GM12864 (cell line): Measurements from ENCODE around the gene SLC12A8.

Source experiments
- DNase-seq: peaks from one replicate; pipeline ENCODE4 v3.0.0-alpha.2; 2011; ENCODE audit warnings: low read depth
- H3K4me3 ChIP-seq: 2 replicates; pipeline ENCODE4 v1.5.1; 2011; ENCODE audit warnings: mild to moderate bottlenecking, low read depth, low read length, control low read depth
- TF ChIP-seq, protein P1 (sequence below): IDR thresholded peaks from 2 replicates; pipeline ENCODE4 v1.5.1; 2011; ENCODE audit warnings: low read depth, mild to moderate bottlenecking, moderate library complexity, low read length, control low read depth, inconsistent platforms; ENCODE audit errors: missing control alignments

Gene SLC12A8

DNA sequence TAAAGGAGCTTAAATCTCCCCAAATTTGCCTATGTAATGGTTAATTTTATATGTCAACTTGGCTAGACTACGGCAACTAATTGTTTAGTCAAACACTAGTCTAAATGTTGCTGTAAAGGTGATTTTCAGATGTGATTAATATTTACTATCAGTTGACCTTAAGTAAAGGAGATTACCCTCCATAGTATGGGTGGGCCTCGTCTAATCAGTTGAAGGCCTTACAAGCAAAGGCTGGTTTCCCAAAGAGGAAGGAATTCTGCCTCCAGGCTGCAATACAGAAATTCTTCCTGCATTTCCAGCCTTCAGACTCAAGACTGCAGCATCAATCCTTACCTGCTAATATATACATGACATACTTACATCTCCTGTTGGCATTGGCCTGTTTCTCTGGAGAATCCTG lies 23.6 kb downstream of the SLC12A8 start:
- H3K4me3 ChIP-seq, result no peak overlapping the region
- TF ChIP-seq, protein P1, sequence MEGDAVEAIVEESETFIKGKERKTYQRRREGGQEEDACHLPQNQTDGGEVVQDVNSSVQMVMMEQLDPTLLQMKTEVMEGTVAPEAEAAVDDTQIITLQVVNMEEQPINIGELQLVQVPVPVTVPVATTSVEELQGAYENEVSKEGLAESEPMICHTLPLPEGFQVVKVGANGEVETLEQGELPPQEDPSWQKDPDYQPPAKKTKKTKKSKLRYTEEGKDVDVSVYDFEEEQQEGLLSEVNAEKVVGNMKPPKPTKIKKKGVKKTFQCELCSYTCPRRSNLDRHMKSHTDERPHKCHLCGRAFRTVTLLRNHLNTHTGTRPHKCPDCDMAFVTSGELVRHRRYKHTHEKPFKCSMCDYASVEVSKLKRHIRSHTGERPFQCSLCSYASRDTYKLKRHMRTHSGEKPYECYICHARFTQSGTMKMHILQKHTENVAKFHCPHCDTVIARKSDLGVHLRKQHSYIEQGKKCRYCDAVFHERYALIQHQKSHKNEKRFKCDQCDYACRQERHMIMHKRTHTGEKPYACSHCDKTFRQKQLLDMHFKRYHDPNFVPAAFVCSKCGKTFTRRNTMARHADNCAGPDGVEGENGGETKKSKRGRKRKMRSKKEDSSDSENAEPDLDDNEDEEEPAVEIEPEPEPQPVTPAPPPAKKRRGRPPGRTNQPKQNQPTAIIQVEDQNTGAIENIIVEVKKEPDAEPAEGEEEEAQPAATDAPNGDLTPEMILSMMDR, result no peak
- DNase-seq, result no peak

DNA sequence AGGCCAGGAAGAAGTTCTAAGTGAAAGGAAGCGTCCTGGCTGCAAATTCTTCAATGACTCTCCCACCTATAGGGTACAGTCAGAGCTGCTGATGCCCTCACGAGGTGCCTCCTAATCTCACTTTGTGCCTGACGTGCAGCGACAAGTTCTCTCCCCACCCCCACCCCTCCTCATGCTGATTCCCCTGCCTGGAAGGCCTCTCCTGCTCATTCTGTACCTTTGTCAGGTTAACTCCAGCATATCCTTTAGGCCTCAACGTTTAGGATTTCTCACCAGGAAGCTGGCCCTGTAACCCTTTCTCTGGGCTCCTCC lies 25.0 kb downstream of the SLC12A8 start:
- DNase-seq, result no peak
- TF ChIP-seq, protein P1, result no peak
- no peak overlapping the region for H3K4me3 ChIP-seq

DNA sequence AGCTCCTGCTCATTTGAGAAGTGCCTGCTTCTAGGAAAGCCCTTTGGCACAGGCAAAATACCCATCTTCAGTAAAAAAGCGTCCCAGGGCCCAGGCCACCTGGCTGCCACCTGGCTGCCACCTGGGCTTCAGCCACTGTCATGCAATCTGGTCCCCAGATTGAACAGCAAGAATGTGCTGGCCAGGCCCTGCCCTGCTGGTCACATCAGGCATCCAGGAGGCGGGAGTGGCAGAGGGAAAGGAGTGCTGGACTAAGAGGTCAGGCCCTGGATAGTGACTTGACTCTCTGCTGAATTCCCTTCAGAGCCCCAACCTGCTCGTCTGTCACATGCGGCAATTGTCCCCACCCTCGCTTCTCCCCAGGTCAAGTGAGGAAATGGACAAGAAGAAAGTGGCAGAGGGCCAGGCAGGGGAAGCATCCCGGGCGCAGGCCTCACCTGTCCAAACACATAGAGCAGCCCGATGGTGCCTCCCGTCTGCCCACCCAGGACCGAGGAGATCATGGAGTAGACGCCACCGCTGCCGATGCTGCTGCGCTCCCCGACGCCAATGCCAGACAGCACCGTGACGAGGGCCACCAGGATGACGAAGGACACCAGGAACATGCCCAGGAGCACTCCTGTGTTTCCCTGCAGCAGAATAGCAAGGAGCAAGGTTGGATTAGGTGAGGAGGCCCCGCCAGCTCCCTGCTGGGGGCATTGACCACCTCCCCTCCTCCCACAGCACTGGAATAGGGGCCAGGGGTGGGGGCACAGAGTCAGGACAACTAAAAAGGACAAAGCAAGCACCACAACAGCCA lies 25.5 kb downstream of the SLC12A8 start:
- H3K4me3 ChIP-seq, result no peak overlapping the region
- DNase-seq, result no peak
- TF ChIP-seq, protein P1, result no peak

DNA sequence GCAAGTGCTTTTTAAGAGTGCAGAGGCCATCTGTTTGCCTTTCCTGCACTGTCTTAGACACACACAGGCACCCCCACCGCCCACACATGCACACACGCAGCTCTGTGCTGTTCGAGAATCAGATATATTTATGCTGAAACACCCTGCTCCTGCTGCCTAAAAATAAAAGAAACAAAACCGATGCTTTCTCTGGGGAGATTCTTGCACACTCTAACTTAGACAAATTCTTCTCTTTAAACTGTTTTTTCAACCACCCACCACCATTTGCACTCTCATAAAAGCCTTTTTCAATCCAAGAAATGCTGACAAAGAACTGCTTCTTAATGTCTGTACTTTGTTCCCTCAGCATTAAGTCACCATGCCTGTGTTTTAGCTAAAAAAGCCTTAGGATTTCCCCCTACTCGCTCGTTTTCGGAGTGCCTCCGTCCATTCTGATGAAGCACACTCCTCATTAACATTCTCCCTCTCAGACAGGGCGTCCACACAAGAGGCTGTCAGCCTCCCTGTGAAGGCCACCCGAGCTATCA lies 26.2 kb downstream of the SLC12A8 start:
- H3K4me3 ChIP-seq, result no peak overlapping the region
- TF ChIP-seq, protein P1, result no peak
- DNase-seq, result peak; percentile 73

DNA sequence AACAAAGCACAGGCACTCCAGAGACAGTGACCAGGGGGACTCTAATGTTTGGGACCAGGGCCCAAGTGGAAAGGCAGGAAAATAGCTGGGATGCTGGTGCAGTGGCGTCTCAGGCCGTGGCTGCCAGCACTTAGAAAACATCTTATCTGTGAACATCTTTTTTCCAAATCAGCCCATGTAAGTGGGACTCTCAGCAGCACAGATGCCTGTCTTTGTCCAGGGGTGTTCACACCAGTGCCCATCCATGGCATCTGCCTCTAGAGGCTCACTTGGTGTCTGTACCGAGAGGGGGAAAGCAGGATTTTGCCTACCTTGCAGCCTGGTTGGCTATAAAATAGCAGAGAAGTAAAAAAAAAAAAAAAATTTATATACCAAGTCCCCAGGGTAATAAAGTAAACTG lies 26.7 kb downstream of the SLC12A8 start:
- no peak for DNase-seq
- H3K4me3 ChIP-seq, result no peak overlapping the region
- TF ChIP-seq, protein P1, result no peak

DNA sequence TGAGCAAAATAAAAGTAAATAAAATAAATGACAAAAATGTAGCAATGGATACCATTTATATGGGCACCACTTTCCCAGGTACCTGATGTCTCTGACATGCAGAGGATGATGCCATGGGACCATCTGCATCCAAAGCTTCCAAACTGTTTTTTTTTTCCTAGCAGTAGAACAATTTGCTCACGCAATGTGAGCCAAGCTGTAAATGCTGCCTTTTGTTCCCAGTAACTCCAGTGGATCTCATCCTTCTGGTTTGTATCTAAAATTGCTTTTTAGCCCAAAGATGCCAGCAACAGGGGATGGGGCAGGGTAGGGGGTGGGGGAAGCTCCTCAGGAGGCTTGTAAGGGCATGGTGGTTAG lies 32.7 kb downstream of the SLC12A8 start:
- TF ChIP-seq, protein P1, result no peak
- H3K4me3 ChIP-seq, result no peak overlapping the region
- no peak for DNase-seq
